HEK293T (cell line): ENCODE results near the gene SEMA4A.
"Not testable (repeated sequence)": the region's sequence is repeated elsewhere in the genome, so short reads cannot be mapped to it uniquely, and the experiment has no call there.

Experiments
- CTCF ChIA-PET: fragments of 350-600 bp; formaldehyde crosslinking; extraction: SDS; loops from one replicate; lab custom pipeline; 2021; ENCODE audit warnings: antibody characterized with exemption, inconsistent platforms; lab: Yijun Ruan, JAX
- POLR2A ChIA-PET: fragments of 350-600 bp; formaldehyde crosslinking; extraction: SDS; loops from one replicate; lab custom pipeline; 2020; ENCODE audit warnings: antibody characterized with exemption, inconsistent platforms; lab: Yijun Ruan, JAX
- DNase-seq: peaks from one replicate; pipeline ENCODE4 v3.0.0; 2012; ENCODE audit warnings: mixed read lengths; ENCODE audit errors: extremely low spot score
- ARNT ChIP-seq: fragments of 450-650 bp; IDR thresholded peaks from 2 replicates; pipeline ENCODE4 v1.6.1; 2017; ENCODE audit warnings: mild to moderate bottlenecking
- BHLHE40 ChIP-seq: fragments of 450-650 bp; IDR thresholded peaks from 2 replicates; pipeline ENCODE4 v1.6.1; 2016; ENCODE audit warnings: mild to moderate bottlenecking, moderate library complexity, borderline replicate concordance
- CTBP1 ChIP-seq: fragments of 450-650 bp; IDR thresholded peaks from 2 replicates; pipeline ENCODE4 v1.6.1; 2016; ENCODE audit warnings: borderline replicate concordance
- ELF4 ChIP-seq: fragments of 450-650 bp; IDR thresholded peaks from 2 replicates; pipeline ENCODE4 v1.6.1; 2017; ENCODE audit warnings: antibody characterized with exemption
- FOXA1 ChIP-seq: fragments of 450-650 bp; IDR thresholded peaks from 2 replicates; pipeline ENCODE4 v1.6.1; 2016; ENCODE audit warnings: mild to moderate bottlenecking
- FOXK2 ChIP-seq: fragments of 450-650 bp; IDR thresholded peaks from 2 replicates; pipeline ENCODE4 v1.6.1; 2016; ENCODE audit warnings: mild to moderate bottlenecking
- FOXM1 ChIP-seq: fragments of 450-650 bp; IDR thresholded peaks from 2 replicates; pipeline ENCODE4 v1.6.1; 2017; ENCODE audit warnings: mild to moderate bottlenecking, borderline replicate concordance
- HDGF ChIP-seq: fragments of 450-650 bp; IDR thresholded peaks from 2 replicates; pipeline ENCODE4 v1.6.1; 2017; ENCODE audit warnings: antibody characterized with exemption, borderline replicate concordance
- L3MBTL2 ChIP-seq: fragments of 450-650 bp; conservative IDR thresholded peaks from 2 replicates; pipeline ENCODE4 v1.6.1; 2016; ENCODE audit warnings: mild to moderate bottlenecking
- LEF1 ChIP-seq: fragments of 450-650 bp; IDR thresholded peaks from 2 replicates; pipeline ENCODE4 v1.6.1; 2017; ENCODE audit warnings: mild to moderate bottlenecking, borderline replicate concordance
- NFRKB ChIP-seq: fragments of 450-650 bp; IDR thresholded peaks from 2 replicates; pipeline ENCODE4 v1.6.1; 2016; ENCODE audit warnings: mild to moderate bottlenecking, moderate library complexity
- SP1 ChIP-seq: fragments of 450-650 bp; IDR thresholded peaks from 2 replicates; pipeline ENCODE4 v1.6.1; 2017
- SUZ12 ChIP-seq: fragments of 450-650 bp; IDR thresholded peaks from 2 replicates; pipeline ENCODE4 v1.6.1; 2016; ENCODE audit warnings: mild to moderate bottlenecking
- TARDBP ChIP-seq: fragments of 450-650 bp; IDR thresholded peaks from 2 replicates; pipeline ENCODE4 v1.6.1; 2016
- ZNF384 ChIP-seq: fragments of 450-650 bp; IDR thresholded peaks from 2 replicates; pipeline ENCODE4 v1.6.1; 2016
- TF ChIP-seq, protein P1 (sequence below): fragments of 450-650 bp; IDR thresholded peaks from 2 replicates; pipeline ENCODE4 v1.6.1; 2016

Gene SEMA4A

DNA sequence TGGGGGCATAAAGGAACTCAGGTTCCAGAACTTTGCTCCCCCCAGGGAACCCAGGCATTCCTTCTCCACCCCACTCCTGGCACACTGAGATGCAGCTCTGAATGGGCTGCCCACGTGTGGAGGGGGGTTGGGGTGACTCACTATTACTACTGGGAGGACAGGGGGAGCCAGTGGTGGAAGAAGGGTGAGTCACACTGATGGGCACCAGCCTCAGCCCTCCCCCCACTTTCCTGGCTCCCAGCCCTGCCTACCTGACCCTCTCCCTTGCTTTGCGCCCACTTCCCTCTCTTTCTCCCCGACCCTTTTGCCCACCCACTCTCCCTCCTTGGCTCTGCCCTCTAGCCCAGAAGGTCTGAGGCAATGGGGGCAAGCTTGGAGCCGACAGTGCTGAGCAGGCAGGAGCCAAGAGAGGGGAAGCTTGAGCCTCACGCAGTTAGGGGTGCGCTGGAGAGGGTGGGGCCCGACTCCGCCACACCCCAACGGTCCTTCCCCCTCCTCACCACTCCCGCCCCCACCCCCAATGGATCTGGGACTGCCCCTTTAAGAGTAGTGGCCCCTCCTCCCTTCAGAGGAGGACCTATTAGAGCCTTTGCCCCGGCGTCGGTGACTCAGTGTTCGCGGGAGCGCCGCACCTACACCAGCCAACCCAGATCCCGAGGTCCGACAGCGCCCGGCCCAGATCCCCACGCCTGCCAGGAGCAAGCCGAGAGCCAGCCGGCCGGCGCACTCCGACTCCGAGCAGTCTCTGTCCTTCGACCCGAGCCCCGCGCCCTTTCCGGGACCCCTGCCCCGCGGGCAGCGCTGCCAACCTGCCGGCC lies 39.1 kb upstream of the SEMA4A start, which contains the start of gene LMNA:
LMNA (plus strand) TSS at position 611 of the 818 bp plus-strand sequence. CDS start 208 bp downstream, outside the sequence.
- DNase-seq, result peak; percentile 87
- POLR2A ChIA-PET, result interaction anchor here (0.7 to 6.0 kb wide), 5 partner anchors 9 to 224 kb away, joined by 3 to 60 read pairs (median 8); partner anchors contain the start of genes CCT3 and TSACC
- no peak for TF ChIP-seq ARNT
- TF ChIP-seq BHLHE40, result no peak
- TF ChIP-seq TARDBP, result no peak
- TF ChIP-seq HDGF, result no peak
- no peak for TF ChIP-seq L3MBTL2
- TF ChIP-seq CTBP1, result no peak
- no peak for TF ChIP-seq FOXK2
- no peak for TF ChIP-seq SP1
- no peak for TF ChIP-seq FOXM1
- TF ChIP-seq, protein P1, sequence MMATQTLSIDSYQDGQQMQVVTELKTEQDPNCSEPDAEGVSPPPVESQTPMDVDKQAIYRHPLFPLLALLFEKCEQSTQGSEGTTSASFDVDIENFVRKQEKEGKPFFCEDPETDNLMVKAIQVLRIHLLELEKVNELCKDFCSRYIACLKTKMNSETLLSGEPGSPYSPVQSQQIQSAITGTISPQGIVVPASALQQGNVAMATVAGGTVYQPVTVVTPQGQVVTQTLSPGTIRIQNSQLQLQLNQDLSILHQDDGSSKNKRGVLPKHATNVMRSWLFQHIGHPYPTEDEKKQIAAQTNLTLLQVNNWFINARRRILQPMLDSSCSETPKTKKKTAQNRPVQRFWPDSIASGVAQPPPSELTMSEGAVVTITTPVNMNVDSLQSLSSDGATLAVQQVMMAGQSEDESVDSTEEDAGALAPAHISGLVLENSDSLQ, result no peak
- TF ChIP-seq ELF4, result no peak
- no peak for TF ChIP-seq SUZ12
- TF ChIP-seq NFRKB, result no peak
- TF ChIP-seq ZNF384, result no peak
- no peak for TF ChIP-seq LEF1
- no peak for TF ChIP-seq FOXA1
- CTCF ChIA-PET, result interaction anchor here (1.2 to 3.2 kb wide), 5 partner anchors 8 to 17 kb away, joined by 4 to 24 read pairs (median 11); no protein-coding TSS in a partner anchor

DNA sequence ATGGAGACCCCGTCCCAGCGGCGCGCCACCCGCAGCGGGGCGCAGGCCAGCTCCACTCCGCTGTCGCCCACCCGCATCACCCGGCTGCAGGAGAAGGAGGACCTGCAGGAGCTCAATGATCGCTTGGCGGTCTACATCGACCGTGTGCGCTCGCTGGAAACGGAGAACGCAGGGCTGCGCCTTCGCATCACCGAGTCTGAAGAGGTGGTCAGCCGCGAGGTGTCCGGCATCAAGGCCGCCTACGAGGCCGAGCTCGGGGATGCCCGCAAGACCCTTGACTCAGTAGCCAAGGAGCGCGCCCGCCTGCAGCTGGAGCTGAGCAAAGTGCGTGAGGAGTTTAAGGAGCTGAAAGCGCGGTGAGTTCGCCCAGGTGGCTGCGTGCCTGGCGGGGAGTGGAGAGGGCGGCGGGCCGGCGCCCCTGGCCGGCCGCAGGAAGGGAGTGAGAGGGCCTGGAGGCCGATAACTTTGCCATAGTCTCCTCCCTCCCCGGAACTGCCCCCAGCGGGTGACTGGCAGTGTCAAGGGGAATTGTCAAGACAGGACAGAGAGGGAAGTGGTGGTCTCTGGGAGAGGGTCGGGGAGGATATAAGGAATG lies 38.4 kb upstream of the SEMA4A start:
- ChIA-PET POLR2A (interaction anchor here (0.7 to 6.0 kb wide), 5 partner anchors 8 to 32 kb away, joined by 3 to 60 read pairs (median 8); no protein-coding TSS in a partner anchor), CTCF (interaction anchor here (1.0 to 3.0 kb wide), 6 partner anchors 8 to 18 kb away, joined by 3 to 24 read pairs (median 8); no protein-coding TSS in a partner anchor)
- 0 out of 2 replicates have a peak, but pooled peaks have one; percentile 23 for TF ChIP-seq HDGF
- peak; percentile 56; the same call in 1 of the 2 replicates for TF ChIP-seq L3MBTL2
- TF ChIP-seq TARDBP, result no peak
- DNase-seq, result peak; percentile 55

DNA sequence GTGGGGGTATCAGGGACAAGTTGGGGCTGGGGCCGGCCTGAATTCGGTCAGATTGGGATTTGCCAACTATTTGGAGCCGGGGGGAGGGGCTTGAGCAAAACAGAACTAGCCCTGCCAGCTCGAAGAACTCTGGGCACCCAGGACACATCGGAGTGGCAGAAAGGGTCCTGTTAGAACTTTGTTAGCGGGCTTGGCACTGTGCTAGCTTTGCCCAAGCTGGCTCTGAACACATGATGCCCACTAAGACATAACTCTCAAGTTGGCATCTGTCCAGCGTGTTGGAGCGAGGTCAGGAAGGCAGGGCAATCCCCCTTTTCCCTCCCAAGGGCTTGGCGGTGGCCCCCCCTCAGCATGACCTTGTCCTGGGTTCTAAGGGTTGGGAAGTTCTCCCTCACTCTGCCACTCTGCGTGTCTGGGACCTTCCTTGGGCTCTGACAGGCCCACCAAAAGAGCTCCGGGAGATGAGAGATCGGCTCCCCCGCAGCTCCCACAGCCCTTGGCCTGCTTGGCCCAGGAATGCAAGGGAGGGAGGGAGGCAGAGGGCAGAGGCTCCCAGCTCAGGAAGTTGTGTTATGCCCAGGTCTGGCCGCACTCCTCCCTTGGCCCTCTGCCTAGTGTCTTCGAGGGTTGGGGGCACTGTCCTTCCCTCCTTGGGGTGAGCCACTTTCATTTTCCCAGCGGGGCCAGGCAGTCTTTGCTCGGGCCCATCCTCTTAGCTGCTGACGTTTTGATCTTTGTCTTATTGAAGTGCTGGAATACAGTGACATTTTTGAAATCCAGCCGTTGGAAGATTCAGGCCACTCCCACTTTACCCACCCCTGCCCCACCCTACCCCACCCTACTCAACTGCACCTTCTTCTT lies 37.6 kb upstream of the SEMA4A start:
- TF ChIP-seq ARNT (no peak), NFRKB (no peak), FOXA1 (no peak), CTBP1 (no peak)
- ChIA-PET CTCF (interaction anchor here (1.0 to 3.0 kb wide), 6 partner anchors 8 to 19 kb away, joined by 3 to 24 read pairs (median 8); no protein-coding TSS in a partner anchor), POLR2A (interaction anchor here (0.7 to 6.0 kb wide), 6 partner anchors 8 to 97 kb away, joined by 3 to 60 read pairs (median 7); partner anchors contain the start of gene PMF1)
- DNase-seq, result no peak

DNA sequence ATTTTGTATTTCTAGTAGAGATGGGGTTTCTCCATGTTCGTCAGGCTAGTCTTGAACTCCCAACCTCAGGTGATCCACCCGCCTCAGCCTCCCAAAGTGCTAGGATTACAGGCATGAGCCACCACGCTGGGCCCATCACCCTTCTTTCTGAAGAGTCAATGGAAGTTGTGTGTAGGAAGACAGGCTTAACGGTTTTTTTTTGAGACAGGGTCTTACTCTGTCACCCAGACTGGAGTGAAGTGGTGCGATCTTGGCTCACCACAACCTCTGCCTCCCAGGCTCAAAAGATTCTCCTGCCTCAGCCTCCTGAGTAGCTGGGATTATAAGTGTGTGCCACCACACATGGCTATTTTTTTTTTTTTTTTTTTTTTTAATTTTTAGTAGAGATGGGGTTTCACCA lies 36.7 kb upstream of the SEMA4A start:
- not testable (repeated sequence) for DNase-seq
- POLR2A ChIA-PET, result interaction anchor here (1.3 to 6.0 kb wide), 2 partner anchors 9 to 15 kb away, joined by 6 to 60 read pairs; no protein-coding TSS in a partner anchor
- CTCF ChIA-PET, result interaction anchor here (1.0 to 1.4 kb wide), 2 partner anchors 9 to 12 kb away, joined by 3 to 4 read pairs; no protein-coding TSS in a partner anchor

DNA sequence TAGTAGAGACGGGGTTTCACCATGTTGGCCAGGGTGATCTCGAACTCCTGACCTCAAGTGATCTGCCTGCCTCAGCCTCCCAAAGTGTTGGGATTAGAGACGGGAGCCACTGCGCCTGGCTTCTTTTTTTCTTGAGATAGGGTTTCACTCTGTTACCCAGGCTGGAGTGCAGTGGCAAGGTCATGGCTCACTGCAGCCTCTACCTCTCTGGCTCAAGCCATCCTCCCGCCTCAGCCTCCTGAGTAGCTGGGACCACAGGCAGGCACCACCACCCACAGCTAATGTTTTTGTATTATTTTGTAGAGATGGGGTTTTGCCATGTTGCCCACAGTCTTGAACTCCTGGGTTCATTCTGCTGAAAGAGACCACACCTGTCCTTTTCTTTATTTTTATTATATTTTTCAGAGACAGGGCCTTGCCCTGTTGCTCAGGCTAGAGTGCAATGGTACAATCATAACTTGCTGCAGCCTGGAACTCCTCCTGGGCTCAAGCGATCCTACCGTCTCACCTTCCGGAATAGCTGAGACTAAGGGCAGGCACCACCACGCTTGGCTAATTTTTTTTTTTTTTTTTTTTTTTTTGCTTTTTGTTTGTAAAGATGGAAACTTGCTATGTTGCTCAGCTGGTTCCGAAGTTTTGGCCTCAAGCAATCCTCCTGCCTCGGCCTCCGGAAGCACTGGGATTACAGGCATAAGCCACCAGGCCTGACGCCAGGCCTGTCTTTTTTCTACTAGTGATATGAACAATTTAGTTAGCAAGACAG lies 35.8 kb upstream of the SEMA4A start:
- ChIA-PET POLR2A (interaction anchor here (1.4 to 6.0 kb wide), 2 partner anchors 12 to 16 kb away, joined by 5 to 60 read pairs; no protein-coding TSS in a partner anchor), CTCF (interaction anchor here (1.0 to 1.7 kb wide), 2 partner anchors 8 to 12 kb away, joined by 3 read pairs; no protein-coding TSS in a partner anchor)
- TF ChIP-seq LEF1, result no peak
- DNase-seq, result no peak

DNA sequence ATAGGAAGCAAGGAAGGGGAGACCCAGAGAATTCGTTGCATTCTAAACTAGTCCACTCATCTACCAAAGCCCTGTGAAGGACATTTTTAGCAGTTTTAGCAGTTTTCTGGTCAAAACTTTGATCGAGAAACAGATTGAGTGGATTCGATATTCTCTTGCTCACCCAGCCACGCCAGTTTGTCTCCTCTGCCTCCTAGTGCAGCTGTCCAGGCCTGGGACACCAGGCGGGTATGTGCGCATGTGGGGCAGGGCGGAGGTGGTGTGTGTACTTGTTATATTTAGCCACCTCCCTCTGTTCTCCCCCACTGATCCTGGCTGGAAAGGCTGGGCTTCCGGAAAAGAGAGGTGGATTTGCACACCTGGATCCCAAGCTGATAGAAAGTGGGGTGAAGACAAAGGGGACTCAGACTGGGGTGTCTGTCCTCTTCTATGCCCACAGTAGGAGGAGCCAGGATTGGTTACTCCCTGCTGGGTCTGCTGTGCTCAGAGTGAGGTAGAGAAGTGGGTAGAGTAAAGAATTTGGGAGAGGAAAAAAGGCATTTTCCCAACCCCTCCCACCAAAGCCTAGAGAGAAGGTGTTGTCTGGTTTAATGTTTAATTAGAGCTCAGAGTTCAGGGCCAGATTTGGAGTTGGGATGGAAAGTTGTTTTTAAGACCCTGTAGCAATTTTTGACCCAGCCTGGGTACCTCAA lies 35.1 kb upstream of the SEMA4A start:
- CTCF ChIA-PET, result interaction anchor here (1.3 to 6.0 kb wide), 3 partner anchors 11 to 20 kb away, joined by 3 to 50 read pairs (median 3); no protein-coding TSS in a partner anchor
- no peak for TF ChIP-seq FOXA1
- no peak for TF ChIP-seq TARDBP
- no peak for TF ChIP-seq ELF4
- no peak for TF ChIP-seq NFRKB
- no peak for TF ChIP-seq HDGF
- TF ChIP-seq, protein P1, result no peak
- TF ChIP-seq SUZ12, result no peak
- no peak for TF ChIP-seq L3MBTL2
- TF ChIP-seq LEF1, result no peak
- TF ChIP-seq ZNF384, result no peak
- TF ChIP-seq FOXK2, result no peak
- no peak for TF ChIP-seq ARNT
- TF ChIP-seq SP1, result no peak
- TF ChIP-seq BHLHE40, result no peak
- POLR2A ChIA-PET, result interaction anchor here (1.4 to 3.6 kb wide), 3 partner anchors 11 to 95 kb away, joined by 5 to 17 read pairs (median 5); partner anchors contain the start of gene PMF1
- DNase-seq, result no peak
